HFFc6 (cell line): ENCODE results near the gene TRAPPC3. TPM values are rescaled to one million over a fixed set of nuclear protein-coding genes. Genes with fewer than 3 reads are reported as not detected.

ENCODE experiments used
- DNase-seq: peaks from one replicate; pipeline ENCODE4 v3.0.0-alpha.2; 2018
- H3K27ac Mint-ChIP-seq: 2 replicates; pipeline ENCODE4 v1.8.0; 2020; ENCODE audit warnings: mild to moderate bottlenecking, mixed read lengths
- H3K27me3 Mint-ChIP-seq: 2 replicates; pipeline ENCODE4 v1.8.0; 2021; ENCODE audit warnings: mild to moderate bottlenecking, moderate library complexity, mixed read lengths; ENCODE audit not compliant: insufficient read depth
- H3K36me3 Mint-ChIP-seq: 2 replicates; pipeline ENCODE4 v1.8.0; 2021; ENCODE audit warnings: low read depth, mixed read lengths
- H3K4me1 Mint-ChIP-seq: 2 replicates; pipeline ENCODE4 v1.8.0; 2020; ENCODE audit warnings: low read depth, mixed read lengths
- H3K4me3 Mint-ChIP-seq: 2 replicates; pipeline ENCODE4 v1.8.0; 2020; ENCODE audit warnings: mild to moderate bottlenecking, moderate library complexity, mixed read lengths
- H3K9me3 Mint-ChIP-seq: 2 replicates; pipeline ENCODE4 v1.8.0; 2020; ENCODE audit warnings: mild to moderate bottlenecking, mixed read lengths
- total RNA-seq, 6 experiments: library from RNA; stranded (reverse); fragmentation: NEBNext Ultra II Directional; extraction: Animal tissue kit (Norgen Biotek cat#: 25700); gene quantifications; 2 replicates in 1 of 6; 3 replicates in 5 of 6; pipeline ENCODE4 v1.2.3, GENCODE V29; 2021
- TF ChIP-seq, protein P1 (sequence below): fragments of 200-600 bp; sonication (generic); IDR thresholded peaks from 2 replicates; pipeline ENCODE4 v1.5.0; 2021; ENCODE audit warnings: antibody characterized with exemption, mild to moderate bottlenecking

The TRAPPC3 gene
- total RNA-seq, 6 experiments from 2014 or later = 76.6 to 93.4 (median 78.6) TPM

DNA sequence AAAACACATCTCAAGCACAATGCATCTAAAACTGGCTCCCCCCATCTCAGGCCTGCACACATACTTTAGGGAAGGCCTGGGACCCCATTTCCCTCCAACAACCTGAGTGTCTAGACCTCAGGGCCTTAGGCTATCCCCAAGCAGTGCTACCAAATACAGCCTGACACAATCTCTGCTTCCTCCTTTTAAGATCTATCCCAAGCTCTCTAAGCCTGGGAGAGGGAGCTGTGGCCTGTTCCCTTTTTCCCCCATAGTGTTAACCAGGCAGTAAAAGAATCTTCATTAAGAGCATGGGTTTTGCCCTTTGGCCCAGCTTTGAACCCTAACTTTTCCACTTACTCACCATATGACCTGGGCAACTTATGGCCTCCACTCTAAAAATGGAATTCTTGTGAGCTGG is 13.5 kb downstream of the TRAPPC3 start:
- no peaks in the 10 kb centered on the region; the same call in 1 of the 2 replicates for H3K27me3 Mint-ChIP-seq
- H3K36me3 Mint-ChIP-seq = peaks cover 18% of the 10 kb centered on the region
- H3K27ac Mint-ChIP-seq = peak overlapping the region; percentile 94
- H3K4me1 Mint-ChIP-seq = peaks cover 69% of the 10 kb centered on the region
- DNase-seq = no peak
- TF ChIP-seq, protein P1, sequence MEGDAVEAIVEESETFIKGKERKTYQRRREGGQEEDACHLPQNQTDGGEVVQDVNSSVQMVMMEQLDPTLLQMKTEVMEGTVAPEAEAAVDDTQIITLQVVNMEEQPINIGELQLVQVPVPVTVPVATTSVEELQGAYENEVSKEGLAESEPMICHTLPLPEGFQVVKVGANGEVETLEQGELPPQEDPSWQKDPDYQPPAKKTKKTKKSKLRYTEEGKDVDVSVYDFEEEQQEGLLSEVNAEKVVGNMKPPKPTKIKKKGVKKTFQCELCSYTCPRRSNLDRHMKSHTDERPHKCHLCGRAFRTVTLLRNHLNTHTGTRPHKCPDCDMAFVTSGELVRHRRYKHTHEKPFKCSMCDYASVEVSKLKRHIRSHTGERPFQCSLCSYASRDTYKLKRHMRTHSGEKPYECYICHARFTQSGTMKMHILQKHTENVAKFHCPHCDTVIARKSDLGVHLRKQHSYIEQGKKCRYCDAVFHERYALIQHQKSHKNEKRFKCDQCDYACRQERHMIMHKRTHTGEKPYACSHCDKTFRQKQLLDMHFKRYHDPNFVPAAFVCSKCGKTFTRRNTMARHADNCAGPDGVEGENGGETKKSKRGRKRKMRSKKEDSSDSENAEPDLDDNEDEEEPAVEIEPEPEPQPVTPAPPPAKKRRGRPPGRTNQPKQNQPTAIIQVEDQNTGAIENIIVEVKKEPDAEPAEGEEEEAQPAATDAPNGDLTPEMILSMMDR = no peak
- no peak overlapping the region; the same call in 1 of the 2 replicates for H3K4me3 Mint-ChIP-seq
- H3K9me3 Mint-ChIP-seq = no peaks in the 10 kb centered on the region

DNA sequence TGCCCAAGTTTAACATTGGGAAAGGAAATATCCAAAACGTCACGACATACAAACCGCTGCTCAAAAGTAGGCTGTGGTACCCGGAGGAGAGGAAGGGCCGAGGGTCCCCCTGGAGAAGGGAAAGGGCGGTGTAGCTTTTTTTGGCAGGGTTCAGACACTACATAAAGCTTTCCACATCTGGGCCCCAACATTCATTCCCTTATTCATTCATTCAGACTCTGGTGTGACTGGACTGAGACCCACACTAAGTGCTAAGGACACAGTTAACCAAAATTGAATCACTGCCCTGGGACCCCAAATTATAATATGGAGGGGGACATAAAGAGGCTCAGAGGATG is 14.0 kb downstream of the TRAPPC3 start:
- H3K9me3 Mint-ChIP-seq = no peaks in the 10 kb centered on the region
- DNase-seq = no peak
- H3K4me1 Mint-ChIP-seq = peaks cover 64% of the 10 kb centered on the region
- H3K4me3 Mint-ChIP-seq = no peak overlapping the region
- no peaks in the 10 kb centered on the region; the same call in 1 of the 2 replicates for H3K27me3 Mint-ChIP-seq
- peaks cover 13% of the 10 kb centered on the region for H3K36me3 Mint-ChIP-seq
- peak overlapping the region; percentile 94 for H3K27ac Mint-ChIP-seq
- TF ChIP-seq, protein P1 = no peak

DNA sequence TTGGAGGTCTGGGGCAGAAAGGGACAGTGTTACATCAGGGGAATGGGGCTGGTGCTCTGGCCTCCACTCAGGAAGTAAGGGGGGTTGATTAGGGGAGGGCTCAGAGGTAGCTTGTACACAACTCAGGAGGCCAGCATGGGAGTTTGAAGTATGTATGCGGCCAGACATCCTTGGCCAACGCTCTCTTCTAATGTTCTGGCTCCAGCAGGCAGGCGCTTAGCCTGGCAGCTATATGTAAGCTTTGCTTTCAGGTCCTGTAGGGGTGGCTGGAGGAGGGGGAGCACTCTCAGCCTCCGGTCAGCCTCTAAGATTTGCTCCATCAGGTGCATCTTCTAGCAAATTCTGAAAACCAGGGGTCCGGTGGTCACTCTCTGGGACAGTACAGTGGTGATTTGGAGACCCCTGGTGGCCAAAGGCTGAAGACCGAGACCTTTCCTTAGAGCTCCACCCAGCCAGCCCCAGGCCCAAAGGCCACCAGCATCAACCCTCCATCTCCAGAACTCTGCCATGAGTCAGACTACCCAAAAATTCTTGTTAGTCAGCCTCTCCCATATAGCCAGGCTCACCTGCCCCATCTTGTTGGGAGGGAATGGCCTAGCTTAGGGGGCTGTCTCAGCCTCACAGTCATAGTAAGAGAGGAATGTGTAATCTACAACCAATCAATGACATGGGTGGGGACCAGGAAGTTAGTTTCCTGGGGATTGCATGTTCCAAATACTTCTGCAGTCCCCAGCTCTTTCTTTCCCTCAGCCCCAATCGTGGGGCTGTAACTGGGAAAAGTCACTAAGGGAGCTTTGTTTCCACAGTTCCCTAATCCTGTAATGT is 14.6 kb downstream of the TRAPPC3 start:
- H3K36me3 Mint-ChIP-seq = peaks cover 8% of the 10 kb centered on the region
- H3K4me3 Mint-ChIP-seq = no peak overlapping the region
- peak; percentile 34 for DNase-seq
- TF ChIP-seq, protein P1 = peak; percentile 91
- H3K27ac Mint-ChIP-seq = peak overlapping the region; percentile 94
- no peaks in the 10 kb centered on the region; the same call in 1 of the 2 replicates for H3K27me3 Mint-ChIP-seq
- peaks cover 59% of the 10 kb centered on the region for H3K4me1 Mint-ChIP-seq
- no peaks in the 10 kb centered on the region for H3K9me3 Mint-ChIP-seq

DNA sequence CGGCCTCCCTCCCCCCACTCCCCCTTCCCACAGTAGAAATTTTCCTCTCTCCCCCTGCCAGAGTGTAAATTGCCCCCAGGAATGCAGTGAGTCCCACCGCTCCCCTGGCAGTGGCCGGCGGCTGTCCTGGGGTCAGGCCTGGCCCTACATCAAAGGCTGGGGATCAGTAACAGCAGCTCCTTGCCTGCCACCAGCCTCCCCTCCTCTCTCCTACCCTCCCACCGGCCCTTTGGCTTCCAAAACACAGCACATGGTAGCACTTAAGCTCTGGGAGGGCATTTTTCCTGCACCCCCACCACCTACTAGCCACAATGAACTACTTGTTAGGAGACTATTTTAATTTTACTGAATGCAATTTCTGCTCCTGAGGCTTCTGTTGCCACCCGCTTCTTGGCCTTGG is 15.3 kb downstream of the TRAPPC3 start:
- H3K4me3 Mint-ChIP-seq = peak overlapping the region; percentile 36; the same call in 1 of the 2 replicates
- H3K27ac Mint-ChIP-seq = peak overlapping the region; percentile 94
- peaks cover 7% of the 10 kb centered on the region for H3K36me3 Mint-ChIP-seq
- DNase-seq = no peak
- H3K27me3 Mint-ChIP-seq = no peaks in the 10 kb centered on the region; the same call in 1 of the 2 replicates
- peaks cover 54% of the 10 kb centered on the region for H3K4me1 Mint-ChIP-seq
- TF ChIP-seq, protein P1 = no peak
- H3K9me3 Mint-ChIP-seq = no peaks in the 10 kb centered on the region

DNA sequence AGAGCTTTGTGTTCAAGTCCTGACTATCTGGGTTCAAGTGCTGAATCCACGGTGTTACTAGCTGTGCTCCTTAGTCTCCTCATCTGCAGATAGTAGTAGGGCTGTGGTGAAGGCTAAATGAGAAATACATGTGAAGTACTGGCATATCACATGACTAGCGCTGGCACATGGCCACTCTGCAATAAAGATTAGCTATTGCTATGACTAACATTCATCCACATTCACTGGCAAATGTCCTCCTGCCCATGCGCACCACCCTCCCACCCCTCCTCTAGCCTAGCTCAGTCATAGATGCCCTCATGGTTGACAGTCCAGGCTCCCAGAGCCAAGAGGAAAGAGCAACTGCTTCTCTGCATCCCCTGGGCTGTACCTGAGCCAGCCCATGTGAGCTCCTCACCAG is 15.8 kb downstream of the TRAPPC3 start:
- H3K4me3 Mint-ChIP-seq = peak overlapping the region; percentile 36; the same call in 1 of the 2 replicates
- no peaks in the 10 kb centered on the region for H3K9me3 Mint-ChIP-seq
- H3K27ac Mint-ChIP-seq = peak overlapping the region; percentile 94
- H3K27me3 Mint-ChIP-seq = no peaks in the 10 kb centered on the region; the same call in 1 of the 2 replicates
- peaks cover 58% of the 10 kb centered on the region for H3K4me1 Mint-ChIP-seq
- peak; percentile 97 for DNase-seq
- H3K36me3 Mint-ChIP-seq = peaks cover 7% of the 10 kb centered on the region
- TF ChIP-seq, protein P1 = no peak
